HepG2 (cell line): Measurements from ENCODE around the gene HJURP. TPM values are rescaled to one million over a fixed set of nuclear protein-coding genes. Genes with fewer than 3 reads are reported as not detected.

ENCODE experiments used
- BCL6 ChIP-seq: IDR thresholded peaks from 2 replicates; pipeline ENCODE4 v1.6.1; 2016; ENCODE audit warnings: missing genetic modification reagents, missing compliant biosample characterization
- BCLAF1 ChIP-seq: fragments of 450-650 bp; IDR thresholded peaks from 2 replicates; pipeline ENCODE4 v1.6.1; 2017; ENCODE audit warnings: mild to moderate bottlenecking
- BORCS8-MEF2B ChIP-seq: sonication (generic); formaldehyde crosslinking; IDR thresholded peaks from 2 replicates; pipeline ENCODE4 v1.8.0; 2022; ENCODE audit warnings: mild to moderate bottlenecking, missing genetic modification reagents
- DNMT3B ChIP-seq: conservative IDR thresholded peaks from 2 replicates; pipeline ENCODE4 v1.6.1; 2016; ENCODE audit warnings: missing biosample characterization, control low read depth
- ELF3 ChIP-seq: IDR thresholded peaks from 2 replicates; pipeline ENCODE4 v1.6.1; 2016; ENCODE audit warnings: missing genetic modification reagents, missing compliant biosample characterization
- EZH2 ChIP-seq: conservative IDR thresholded peaks from 2 replicates; pipeline ENCODE4 v1.6.1; 2012; ENCODE audit warnings: mild to moderate bottlenecking, low read depth, low read length, moderate library complexity
- HDAC2 ChIP-seq: sonication (generic); formaldehyde crosslinking; IDR thresholded peaks from 2 replicates; pipeline ENCODE4 v1.4.0; 2020; ENCODE audit warnings: missing genetic modification reagents
- KDM2A ChIP-seq: sonication (generic); formaldehyde crosslinking; IDR thresholded peaks from 2 replicates; pipeline ENCODE4 v1.4.0; 2020; ENCODE audit warnings: low read depth, missing genetic modification reagents, borderline replicate concordance
- KDM5B ChIP-seq: sonication (generic); formaldehyde crosslinking; IDR thresholded peaks from 2 replicates; pipeline ENCODE4 v1.4.0; 2020; ENCODE audit warnings: missing genetic modification reagents, mild to moderate bottlenecking, borderline replicate concordance
- KDM6A ChIP-seq: IDR thresholded peaks from 2 replicates; pipeline ENCODE4 v1.6.1; 2016; ENCODE audit warnings: low read depth
- MAFG ChIP-seq: sonication (generic); formaldehyde crosslinking; IDR thresholded peaks from 2 replicates; pipeline ENCODE4 v1.5.1; 2020; ENCODE audit warnings: mild to moderate bottlenecking, missing genetic modification reagents
- MYPOP ChIP-seq: sonication (generic); formaldehyde crosslinking; IDR thresholded peaks from 2 replicates; pipeline ENCODE4 v1.8.1; 2023; ENCODE audit warnings: mild to moderate bottlenecking, moderate library complexity, missing genetic modification reagents
- NFIB ChIP-seq: sonication (generic); formaldehyde crosslinking; IDR thresholded peaks from 2 replicates; pipeline ENCODE4 v1.9.0; 2021; ENCODE audit warnings: missing genetic modification reagents, mild to moderate bottlenecking, borderline replicate concordance
- RFX5 ChIP-seq: IDR thresholded peaks from 2 replicates; pipeline ENCODE4 v1.6.1; 2011; ENCODE audit warnings: low read depth, low read length, improper control_type of control experiment
- ZBTB8A ChIP-seq: sonication (generic); formaldehyde crosslinking; IDR thresholded peaks from 2 replicates; pipeline ENCODE4 v1.4.0; 2020; ENCODE audit warnings: mild to moderate bottlenecking, low read depth, missing genetic modification reagents, borderline replicate concordance
- ZNF207 ChIP-seq: fragments of 450-650 bp; IDR thresholded peaks from 2 replicates; pipeline ENCODE4 v1.6.1; 2016; ENCODE audit warnings: antibody characterized with exemption, borderline replicate concordance
- ZNF589 ChIP-seq: sonication (generic); formaldehyde crosslinking; conservative IDR thresholded peaks from 2 replicates; pipeline ENCODE4 v1.8.0; 2022; ENCODE audit warnings: mild to moderate bottlenecking, moderate library complexity, missing genetic modification reagents
- polyA plus RNA-seq, 8 experiments: library from polyadenylated mRNA; depleted of rRNA in 3 of 8; stranded (reverse) in 7 of 8; unstranded in 1 of 8; fragments of >200 nt; fragmentation: Illumina TruSeq in 4 of 8; extraction: Trizol in 4 of 8; gene quantifications; 2 replicates each; pipeline versions ENCODE4 v1.2.1 to v1.2.3, GENCODE V29; 2011 to 2016; ENCODE audit warnings: low read depth in 4 of 8, missing spikeins in 1 of 8, mixed read lengths in 1 of 8; ENCODE audit not compliant: insufficient read depth in 1 of 8
- total RNA-seq, 5 experiments: library from RNA; depleted of rRNA; stranded (reverse); fragments of >200 nt; fragmentation: Illumina TruSeq; extraction: Trizol; gene quantifications; 2 replicates each; pipeline ENCODE4 v1.2.3, GENCODE V29; 2016; ENCODE audit warnings: low read depth in 1 of 5
- TF ChIP-seq, protein P1 (sequence below): sonication (generic); formaldehyde crosslinking; IDR thresholded peaks from 2 replicates; pipeline ENCODE4 v1.5.0; 2020; ENCODE audit warnings: missing genetic modification reagents, mild to moderate bottlenecking, borderline replicate concordance
- TF ChIP-seq, protein P2 (sequence below): sonication (generic); formaldehyde crosslinking; IDR thresholded peaks from 2 replicates; pipeline ENCODE4 v1.5.0; 2020; ENCODE audit warnings: mild to moderate bottlenecking, missing genetic modification reagents
- TF ChIP-seq, protein P3 (sequence below): sonication (generic); formaldehyde crosslinking; IDR thresholded peaks from 2 replicates; pipeline ENCODE4 v1.4.0; 2020; ENCODE audit warnings: low read depth, missing genetic modification reagents

Gene HJURP
- total and polyA plus RNA-seq, 2 of the 13 experiments (the other 11 are each of a cell fraction or from before 2014, with no cell fraction given): 36.3 to 43.9 TPM

GRCh38 chr2:233854241-233854981 lies at the start of gene HJURP (continued):
- TF ChIP-seq EZH2 (no peak), HDAC2 (CRISPR knock-in tag) (peak; percentile 77), DNMT3B (CRISPR knock-in tag) (no peak), MAFG (CRISPR knock-in tag) (peak; percentile 10; the same call in 1 of the 2 replicates), KDM2A (CRISPR knock-in tag) (peak; percentile 84), KDM6A (no peak), BCL6 (CRISPR knock-in tag) (no peak), ZNF589 (peak; percentile 98), ZNF207 (no peak), ZBTB8A (no peak), BCLAF1 (no peak), MYPOP (peak; percentile 93), BORCS8-MEF2B (CRISPR knock-in tag) (peak; percentile 100), RFX5 (0 out of 2 replicates have a peak, but pooled peaks have one; percentile 5), KDM5B (peak; percentile 87; the same call in 1 of the 2 replicates), NFIB (CRISPR knock-in tag) (no peak), ELF3 (peak; percentile 72)
- TF ChIP-seq, protein P1, sequence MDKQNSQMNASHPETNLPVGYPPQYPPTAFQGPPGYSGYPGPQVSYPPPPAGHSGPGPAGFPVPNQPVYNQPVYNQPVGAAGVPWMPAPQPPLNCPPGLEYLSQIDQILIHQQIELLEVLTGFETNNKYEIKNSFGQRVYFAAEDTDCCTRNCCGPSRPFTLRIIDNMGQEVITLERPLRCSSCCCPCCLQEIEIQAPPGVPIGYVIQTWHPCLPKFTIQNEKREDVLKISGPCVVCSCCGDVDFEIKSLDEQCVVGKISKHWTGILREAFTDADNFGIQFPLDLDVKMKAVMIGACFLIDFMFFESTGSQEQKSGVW (CRISPR knock-in tag): no peak
- TF ChIP-seq, protein P2, sequence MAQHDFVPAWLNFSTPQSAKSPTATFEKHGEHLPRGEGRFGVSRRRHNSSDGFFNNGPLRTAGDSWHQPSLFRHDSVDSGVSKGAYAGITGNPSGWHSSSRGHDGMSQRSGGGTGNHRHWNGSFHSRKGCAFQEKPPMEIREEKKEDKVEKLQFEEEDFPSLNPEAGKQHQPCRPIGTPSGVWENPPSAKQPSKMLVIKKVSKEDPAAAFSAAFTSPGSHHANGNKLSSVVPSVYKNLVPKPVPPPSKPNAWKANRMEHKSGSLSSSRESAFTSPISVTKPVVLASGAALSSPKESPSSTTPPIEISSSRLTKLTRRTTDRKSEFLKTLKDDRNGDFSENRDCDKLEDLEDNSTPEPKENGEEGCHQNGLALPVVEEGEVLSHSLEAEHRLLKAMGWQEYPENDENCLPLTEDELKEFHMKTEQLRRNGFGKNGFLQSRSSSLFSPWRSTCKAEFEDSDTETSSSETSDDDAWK: no peak
- TF ChIP-seq, protein P3, sequence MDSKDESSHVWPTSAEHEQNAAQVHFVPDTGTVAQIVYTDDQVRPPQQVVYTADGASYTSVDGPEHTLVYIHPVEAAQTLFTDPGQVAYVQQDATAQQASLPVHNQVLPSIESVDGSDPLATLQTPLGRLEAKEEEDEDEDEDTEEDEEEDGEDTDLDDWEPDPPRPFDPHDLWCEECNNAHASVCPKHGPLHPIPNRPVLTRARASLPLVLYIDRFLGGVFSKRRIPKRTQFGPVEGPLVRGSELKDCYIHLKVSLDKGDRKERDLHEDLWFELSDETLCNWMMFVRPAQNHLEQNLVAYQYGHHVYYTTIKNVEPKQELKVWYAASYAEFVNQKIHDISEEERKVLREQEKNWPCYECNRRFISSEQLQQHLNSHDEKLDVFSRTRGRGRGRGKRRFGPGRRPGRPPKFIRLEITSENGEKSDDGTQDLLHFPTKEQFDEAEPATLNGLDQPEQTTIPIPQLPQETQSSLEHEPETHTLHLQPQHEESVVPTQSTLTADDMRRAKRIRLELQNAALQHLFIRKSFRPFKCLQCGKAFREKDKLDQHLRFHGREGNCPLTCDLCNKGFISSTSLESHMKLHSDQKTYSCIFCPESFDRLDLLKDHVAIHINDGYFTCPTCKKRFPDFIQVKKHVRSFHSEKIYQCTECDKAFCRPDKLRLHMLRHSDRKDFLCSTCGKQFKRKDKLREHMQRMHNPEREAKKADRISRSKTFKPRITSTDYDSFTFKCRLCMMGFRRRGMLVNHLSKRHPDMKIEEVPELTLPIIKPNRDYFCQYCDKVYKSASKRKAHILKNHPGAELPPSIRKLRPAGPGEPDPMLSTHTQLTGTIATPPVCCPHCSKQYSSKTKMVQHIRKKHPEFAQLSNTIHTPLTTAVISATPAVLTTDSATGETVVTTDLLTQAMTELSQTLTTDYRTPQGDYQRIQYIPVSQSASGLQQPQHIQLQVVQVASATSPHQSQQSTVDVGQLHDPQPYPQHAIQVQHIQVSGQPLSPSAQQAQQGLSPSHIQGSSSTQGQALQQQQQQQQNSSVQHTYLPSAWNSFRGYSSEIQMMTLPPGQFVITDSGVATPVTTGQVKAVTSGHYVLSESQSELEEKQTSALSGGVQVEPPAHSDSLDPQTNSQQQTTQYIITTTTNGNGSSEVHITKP (CRISPR knock-in tag): no peak
